Stimulated activated CD4-positive, alpha-beta T cell treated with anti-CD3 and anti-CD28 coated beads, Interleukin-1b, Interleukin-23, amount 100 ng/mL, for 4 hours (primary cell): ENCODE data around the gene JCAD.
"Not testable (repeated sequence)": the region's sequence is repeated elsewhere in the genome, so short reads cannot be mapped to it uniquely, and the experiment has no call there.

ENCODE experiments used
- DNase-seq, 2 donors: peaks; one replicate each; pipeline ENCODE4 v3.0.0-alpha.2; 2020; ENCODE audit warnings: low read depth in 2 of 2

The JCAD gene

GRCh38 chr10:29982997-29983648, 76.3 kb downstream of the JCAD start:
- no peak for DNase-seq

- DNase-seq, result no peak
Measured at GRCh38 chr10:29981510-29981909, 77.9 kb downstream of the JCAD start.

- no peak for DNase-seq
Measured at GRCh38 chr10:29980084-29980483, 79.3 kb downstream of the JCAD start.

GRCh38 chr10:29979421-29979779, 80.0 kb downstream of the JCAD start:
- DNase-seq, result not testable (repeated sequence)

GRCh38 chr10:29977171-29977570, 82.2 kb downstream of the JCAD start:
- no peak for DNase-seq

- no peak for DNase-seq
Measured at GRCh38 chr10:29976134-29976533, 83.3 kb downstream of the JCAD start.

GRCh38 chr10:29974773-29975172, 84.6 kb downstream of the JCAD start:
- DNase-seq, result no peak

- no peak for DNase-seq
Measured at GRCh38 chr10:29973921-29974320, 85.5 kb downstream of the JCAD start.

- DNase-seq, result no peak
Measured at GRCh38 chr10:29970576-29970975, 88.8 kb downstream of the JCAD start.

- DNase-seq, result no peak
Measured at GRCh38 chr10:29970012-29970396, 89.4 kb downstream of the JCAD start.

- no peak for DNase-seq
Measured at GRCh38 chr10:29969255-29970011, 90.0 kb downstream of the JCAD start.

- no peak for DNase-seq
Measured at GRCh38 chr10:29968585-29968984, 90.8 kb downstream of the JCAD start.

GRCh38 chr10:29966269-29966668, 93.1 kb downstream of the JCAD start:
- no peak for DNase-seq
